Erythroblast (primary cell): ENCODE data around the gene TSHZ2.

Experiments used
- GATA1 ChIP-seq: IDR thresholded peaks from 2 replicates; pipeline ENCODE4 v1.6.1; 2011; ENCODE audit warnings: low read depth, mild to moderate bottlenecking, control low read depth, low read length, moderate library complexity
- POLR2A ChIP-seq: IDR thresholded peaks from 2 replicates; pipeline ENCODE4 v1.6.1; 2011; ENCODE audit warnings: mild to moderate bottlenecking, low read length

- no peak for TF ChIP-seq POLR2A
- TF ChIP-seq GATA1: no peak
Observed at GRCh38 chr20:52992632-52993031, 20.5 kb downstream of the TSHZ2 start.
